Astrocyte (in vitro differentiated cells and primary cell): Measurements from ENCODE around the gene PRSS1. TPM values are rescaled to one million over a fixed set of nuclear protein-coding genes. Genes with fewer than 3 reads are reported as not detected.
"Not testable (repeated sequence)": the region's sequence is repeated elsewhere in the genome, so short reads cannot be mapped to it uniquely, and the experiment has no call there.

Source experiments
- DNase-seq: peaks from one replicate; pipeline ENCODE4 v3.0.0-alpha.2; 2010; ENCODE audit warnings: low read depth
- FAIRE-seq: peaks from 2 replicates; lab custom pipeline; 2011; peaks lifted over from hg19 to GRCh38; lab: Jason Lieb, UNC
- H2AFZ ChIP-seq: 2 replicates; pipeline ENCODE4 v1.6.0; 2012; ENCODE audit warnings: low read depth, low read length, inconsistent platforms
- H3K27ac ChIP-seq: 2 replicates; pipeline ENCODE4 v1.5.1; 2011; ENCODE audit warnings: low read depth, low read length, inconsistent platforms
- H3K27me3 ChIP-seq: 2 replicates; pipeline ENCODE4 v1.6.0; 2011; ENCODE audit warnings: low read length, inconsistent platforms; ENCODE audit not compliant: insufficient read depth
- H3K36me3 ChIP-seq: 2 replicates; pipeline ENCODE4 v1.5.1; 2011; ENCODE audit warnings: low read length, inconsistent platforms; ENCODE audit not compliant: insufficient read depth
- H3K4me1 ChIP-seq: 2 replicates; pipeline ENCODE4 v1.5.1; 2011; ENCODE audit warnings: low read length, inconsistent platforms; ENCODE audit not compliant: insufficient read depth
- H3K4me2 ChIP-seq: 2 replicates; pipeline ENCODE4 v1.6.0; 2012; ENCODE audit warnings: low read length, inconsistent platforms
- H3K4me3 ChIP-seq: 2 replicates; pipeline ENCODE4 v1.5.1; 2011; ENCODE audit warnings: low read depth, mild to moderate bottlenecking, low read length, inconsistent platforms; ENCODE audit not compliant: insufficient read depth
- H3K79me2 ChIP-seq: 2 replicates; pipeline ENCODE4 v1.6.0; 2012; ENCODE audit warnings: mild to moderate bottlenecking, low read length, inconsistent platforms; ENCODE audit not compliant: insufficient read depth
- H3K9ac ChIP-seq: 2 replicates; pipeline ENCODE4 v1.6.0; 2012; ENCODE audit warnings: mild to moderate bottlenecking, low read length, inconsistent platforms
- H3K9me3 ChIP-seq: 2 replicates; pipeline ENCODE4 v1.5.1; 2012; ENCODE audit warnings: low read depth, mild to moderate bottlenecking, low read length, inconsistent platforms; ENCODE audit not compliant: insufficient read depth
- H4K20me1 ChIP-seq: 2 replicates; pipeline ENCODE4 v1.6.0; 2012; ENCODE audit warnings: low read length, inconsistent platforms; ENCODE audit not compliant: insufficient read depth
- H3K27ac Mint-ChIP-seq: one replicate; pipeline ENCODE4 v1.8.0; 2021; ENCODE audit warnings: mild to moderate bottlenecking, mixed read lengths; ENCODE audit not compliant: unreplicated experiment
- H3K27me3 Mint-ChIP-seq: one replicate; pipeline ENCODE4 v1.8.0; 2021; ENCODE audit warnings: low read depth, mixed read lengths; ENCODE audit not compliant: unreplicated experiment
- H3K36me3 Mint-ChIP-seq: one replicate; pipeline ENCODE4 v1.8.0; 2021; ENCODE audit warnings: low read depth, mixed read lengths; ENCODE audit not compliant: unreplicated experiment
- H3K4me1 Mint-ChIP-seq: one replicate; pipeline ENCODE4 v1.8.0; 2021; ENCODE audit warnings: low read depth, mixed read lengths; ENCODE audit not compliant: unreplicated experiment
- H3K4me3 Mint-ChIP-seq: one replicate; pipeline ENCODE4 v1.8.0; 2021; ENCODE audit warnings: mild to moderate bottlenecking, moderate library complexity, mixed read lengths; ENCODE audit not compliant: unreplicated experiment
- H3K9me3 Mint-ChIP-seq: one replicate; pipeline ENCODE4 v1.8.0; 2021; ENCODE audit warnings: mild to moderate bottlenecking, mixed read lengths; ENCODE audit not compliant: unreplicated experiment
- EZH2 ChIP-seq: IDR thresholded peaks from 2 replicates; pipeline ENCODE4 v1.6.1; 2012; ENCODE audit warnings: mild to moderate bottlenecking, low read length, inconsistent platforms; ENCODE audit not compliant: insufficient read depth
- total RNA-seq: library from RNA; stranded (reverse); gene quantifications from 2 replicates; pipeline ENCODE4 v1.2.1, GENCODE V29; 2021
- TF ChIP-seq, protein P1 (sequence below): IDR thresholded peaks from 2 replicates; pipeline ENCODE4 v1.5.1; 2011; ENCODE audit warnings: low read depth, mild to moderate bottlenecking, inconsistent platforms, low read length, moderate library complexity; ENCODE audit not compliant: insufficient read depth

The PRSS1 gene
- total RNA-seq, 1 donor from 2014 or later = not detected

DNA sequence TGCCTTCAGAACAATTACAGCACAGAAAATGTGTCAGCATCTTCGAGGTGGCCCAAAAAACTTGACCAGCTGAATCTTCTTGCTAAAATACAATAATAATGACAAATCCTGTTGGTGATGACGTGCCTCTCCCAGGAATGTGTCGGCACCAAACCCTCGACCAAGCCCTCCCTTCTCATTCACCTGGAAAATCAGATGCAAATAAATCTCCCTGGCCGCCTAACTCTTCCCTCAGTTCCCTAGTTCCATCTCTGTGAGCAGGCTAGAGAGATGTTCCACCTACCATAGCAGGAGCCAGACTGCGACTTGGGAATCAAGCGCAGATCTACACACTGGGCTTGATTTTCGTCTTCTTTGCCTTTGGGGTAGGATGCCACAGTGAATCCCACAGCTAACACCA lies 4.1 kb downstream of the PRSS1 start:
- Mint-ChIP-seq H3K9me3 (peaks cover 2% of the 10 kb centered on the region), H3K4me1 (no peaks in the 10 kb centered on the region), H3K4me3 (no peak overlapping the region), H3K27ac (no peak overlapping the region), H3K36me3 (no peaks in the 10 kb centered on the region), H3K27me3 (peaks cover 42% of the 10 kb centered on the region)
- Histone ChIP-seq H2AFZ (no peak overlapping the region), H3K27me3 (peaks cover 10% of the 10 kb centered on the region), H3K4me3 (peak overlapping the region; percentile 5), H3K9me3 (no peaks in the 10 kb centered on the region), H3K4me2 (no peak overlapping the region), H4K20me1 (no peaks in the 10 kb centered on the region), H3K27ac (no peak overlapping the region), H3K36me3 (no peaks in the 10 kb centered on the region), H3K79me2 (no peaks in the 10 kb centered on the region), H3K4me1 (no peaks in the 10 kb centered on the region), H3K9ac (no peak overlapping the region)
- DNase-seq (peak; percentile 25), FAIRE-seq (no peak)
- TF ChIP-seq EZH2 = no peak
- TF ChIP-seq, protein P1, sequence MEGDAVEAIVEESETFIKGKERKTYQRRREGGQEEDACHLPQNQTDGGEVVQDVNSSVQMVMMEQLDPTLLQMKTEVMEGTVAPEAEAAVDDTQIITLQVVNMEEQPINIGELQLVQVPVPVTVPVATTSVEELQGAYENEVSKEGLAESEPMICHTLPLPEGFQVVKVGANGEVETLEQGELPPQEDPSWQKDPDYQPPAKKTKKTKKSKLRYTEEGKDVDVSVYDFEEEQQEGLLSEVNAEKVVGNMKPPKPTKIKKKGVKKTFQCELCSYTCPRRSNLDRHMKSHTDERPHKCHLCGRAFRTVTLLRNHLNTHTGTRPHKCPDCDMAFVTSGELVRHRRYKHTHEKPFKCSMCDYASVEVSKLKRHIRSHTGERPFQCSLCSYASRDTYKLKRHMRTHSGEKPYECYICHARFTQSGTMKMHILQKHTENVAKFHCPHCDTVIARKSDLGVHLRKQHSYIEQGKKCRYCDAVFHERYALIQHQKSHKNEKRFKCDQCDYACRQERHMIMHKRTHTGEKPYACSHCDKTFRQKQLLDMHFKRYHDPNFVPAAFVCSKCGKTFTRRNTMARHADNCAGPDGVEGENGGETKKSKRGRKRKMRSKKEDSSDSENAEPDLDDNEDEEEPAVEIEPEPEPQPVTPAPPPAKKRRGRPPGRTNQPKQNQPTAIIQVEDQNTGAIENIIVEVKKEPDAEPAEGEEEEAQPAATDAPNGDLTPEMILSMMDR = no peak

DNA sequence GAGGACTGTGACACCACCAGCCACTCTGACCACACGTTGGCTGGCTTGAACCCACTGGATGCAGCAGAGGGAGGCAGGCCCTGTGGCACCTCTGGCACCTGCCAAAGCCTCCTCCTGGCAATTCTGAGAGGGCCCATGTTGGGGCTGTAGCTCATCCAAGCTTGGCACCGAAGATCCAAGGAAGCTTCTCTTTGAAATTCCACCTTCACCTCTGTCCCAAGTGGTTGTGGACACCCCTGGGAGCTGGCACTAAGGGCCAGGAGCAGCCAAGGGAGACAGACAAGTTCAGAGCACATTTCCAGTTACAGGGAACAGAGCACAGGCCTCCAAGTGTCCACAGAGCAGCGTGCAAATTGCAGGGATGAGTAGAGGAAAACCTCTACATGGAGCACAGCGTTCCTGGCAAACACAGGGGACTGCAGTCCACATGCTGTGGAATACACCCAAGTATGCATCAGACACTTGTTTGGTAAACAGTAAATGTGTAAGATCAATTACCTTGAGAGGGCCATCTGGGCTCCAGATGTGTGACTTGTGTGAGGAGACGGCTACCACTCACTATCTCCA lies 4.7 kb downstream of the PRSS1 start:
- H4K20me1 ChIP-seq, H3K27ac Mint-ChIP-seq, H2AFZ ChIP-seq, H3K36me3 ChIP-seq, H3K4me1 ChIP-seq, H3K9ac ChIP-seq, H3K4me3 Mint-ChIP-seq, H3K9me3 Mint-ChIP-seq, H3K9me3 ChIP-seq, H3K4me2 ChIP-seq, H3K4me1 Mint-ChIP-seq, FAIRE-seq, H3K27me3 ChIP-seq, H3K4me3 ChIP-seq, H3K27ac ChIP-seq, H3K79me2 ChIP-seq, H3K36me3 Mint-ChIP-seq: not testable (repeated sequence)
- peak; percentile 32 for DNase-seq
- H3K27me3 Mint-ChIP-seq = peaks cover 37% of the 10 kb centered on the region

DNA sequence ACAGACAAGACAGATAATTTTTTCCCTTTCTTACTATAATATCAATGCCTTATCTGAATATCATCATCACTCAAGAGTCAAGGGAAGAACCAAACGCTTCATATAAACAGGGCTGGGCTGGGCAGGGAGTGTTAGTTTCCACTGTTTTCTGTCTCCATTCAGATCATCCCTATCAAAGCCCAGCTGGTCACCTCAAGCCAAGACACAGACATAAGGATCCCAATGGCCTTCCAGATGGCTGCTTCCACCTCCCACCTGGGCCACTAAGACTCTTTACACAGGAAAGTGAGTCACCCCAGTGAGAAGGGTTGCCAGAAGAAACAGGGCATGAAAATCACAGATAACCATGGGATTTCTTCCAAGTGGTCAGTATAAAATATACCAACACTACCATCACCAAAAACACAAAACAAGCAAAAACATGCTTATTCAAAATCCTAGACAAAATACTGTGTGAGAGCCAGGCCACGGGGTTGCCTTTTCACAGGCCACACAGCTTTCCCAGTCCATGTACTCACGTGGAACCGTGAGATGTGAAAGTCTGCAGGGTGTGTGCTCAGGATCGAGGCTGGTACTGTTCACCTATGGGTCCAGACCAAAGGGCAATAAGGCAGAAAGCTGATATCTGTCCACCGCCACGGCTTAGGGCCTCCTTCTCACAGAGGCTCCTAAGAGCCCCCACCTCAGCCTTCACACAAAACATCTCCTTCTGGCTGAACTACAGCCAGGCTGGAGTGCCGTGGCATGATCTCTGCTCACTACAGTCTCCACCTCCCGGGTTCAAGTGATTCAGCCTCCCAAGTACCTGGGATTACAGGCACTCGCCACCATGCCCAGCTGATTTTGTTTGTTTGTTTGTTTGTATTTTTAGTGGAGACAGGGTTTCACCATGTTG lies 5.7 kb downstream of the PRSS1 start:
- Histone ChIP-seq H3K27ac (no peak overlapping the region), H4K20me1 (no peaks in the 10 kb centered on the region), H3K4me3 (no peak overlapping the region), H3K9ac (no peak overlapping the region), H3K36me3 (no peaks in the 10 kb centered on the region), H3K9me3 (no peaks in the 10 kb centered on the region), H3K79me2 (no peaks in the 10 kb centered on the region), H3K4me1 (no peaks in the 10 kb centered on the region), H3K27me3 (peaks cover 14% of the 10 kb centered on the region), H2AFZ (no peak overlapping the region), H3K4me2 (no peak overlapping the region)
- DNase-seq (peak; percentile 36), FAIRE-seq (no peak)
- Mint-ChIP-seq H3K4me1 (no peaks in the 10 kb centered on the region), H3K36me3 (no peaks in the 10 kb centered on the region), H3K27ac (no peak overlapping the region), H3K9me3 (peaks cover 2% of the 10 kb centered on the region), H3K27me3 (peaks cover 39% of the 10 kb centered on the region), H3K4me3 (no peak overlapping the region)
- no peak for TF ChIP-seq EZH2
- TF ChIP-seq, protein P1 = no peak

DNA sequence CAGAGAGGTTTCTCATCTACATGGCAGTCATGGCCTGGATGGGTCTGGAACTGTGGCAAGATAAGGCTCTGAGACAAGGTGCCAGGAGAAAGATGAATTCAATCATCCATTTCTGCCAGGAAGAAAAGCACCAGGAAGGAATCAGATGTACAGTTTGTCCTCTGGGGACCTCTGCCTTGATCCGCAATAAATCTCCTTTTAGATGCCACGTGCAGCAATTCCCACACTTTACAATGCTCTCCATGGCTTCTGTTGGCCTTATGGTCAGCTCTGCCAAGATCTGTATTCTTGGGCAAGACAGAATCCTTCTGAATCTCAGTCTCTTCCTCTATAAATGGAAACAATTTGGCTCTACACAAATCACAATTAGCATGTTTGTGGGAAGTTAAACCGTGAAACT lies 9.0 kb downstream of the PRSS1 start:
- not testable (repeated sequence) for H2AFZ ChIP-seq, FAIRE-seq, H3K9me3 Mint-ChIP-seq, H3K4me2 ChIP-seq, DNase-seq, H3K27ac Mint-ChIP-seq, H3K36me3 ChIP-seq, H3K79me2 ChIP-seq, H3K9me3 ChIP-seq, H3K4me3 Mint-ChIP-seq, H3K4me1 Mint-ChIP-seq, H3K9ac ChIP-seq, H3K36me3 Mint-ChIP-seq, H3K27ac ChIP-seq, H3K4me3 ChIP-seq, H4K20me1 ChIP-seq, H3K4me1 ChIP-seq
- peaks cover 12% of the 10 kb centered on the region for H3K27me3 ChIP-seq
- H3K27me3 Mint-ChIP-seq = peaks cover 43% of the 10 kb centered on the region
